MM.1S (cell line): ENCODE measurements around the gene SNX15.

ENCODE experiments used
- EZH2 ChIP-seq: fragments of 300-600 bp; sonication (generic); optimal IDR thresholded peaks from 2 replicates; pipeline ENCODE3; 2017; ENCODE audit warnings: low read depth, mild to moderate bottlenecking, antibody characterized with exemption, low read length, mixed read lengths
- EZH2phosphoT487 ChIP-seq: fragments of 300-600 bp; sonication (generic); IDR thresholded peaks from 2 replicates; pipeline ENCODE4 v1.6.1; 2018; ENCODE audit warnings: antibody characterized with exemption, low read length

- no peak for TF ChIP-seq EZH2
- TF ChIP-seq EZH2phosphoT487 = no peak
Measured at GRCh38 chr11:65069217-65069616, 42.0 kb downstream of the SNX15 start.
